ENCODE data around the gene MMP27. TPM values are rescaled to one million over a fixed set of nuclear protein-coding genes. Genes with fewer than 3 reads are reported as not detected.

The MMP27 gene
- polyA plus RNA-seq, 4 donors: not detected

Other genes with a start within 250 kb of the MMP27 start
- gene MMP7, start 175.0 kb downstream of the MMP27 start, polyA plus RNA-seq (ENCODE audit: insufficient read length in 4 of 4): 10 to 100 TPM; 19.8 to 32.3 (median 24.8) TPM
- gene MMP20, start 80.4 kb downstream of the MMP27 start, polyA plus RNA-seq (ENCODE audit: insufficient read length in 4 of 4): not detected
- under 1 TPM in 3 of 4 donors, not detected in 1; 0.05 to 0.07 (median 0.06) TPM for gene MMP8, start 19.2 kb upstream of the MMP27 start, polyA plus RNA-seq (ENCODE audit: insufficient read length in 4 of 4)
- under 1 TPM in 2 of 4 donors, not detected in 2; 0.11 to 0.30 TPM for gene MMP10, start 74.9 kb upstream of the MMP27 start, polyA plus RNA-seq (ENCODE audit: insufficient read length in 4 of 4)
- under 1 TPM; 0.08 to 0.35 (median 0.22) TPM for gene MMP1, start 92.4 kb upstream of the MMP27 start, polyA plus RNA-seq (ENCODE audit: insufficient read length in 4 of 4)
- gene MMP3, start 137.8 kb upstream of the MMP27 start, polyA plus RNA-seq (ENCODE audit: insufficient read length in 4 of 4): under 1 TPM in 1 of 4 donors, not detected in 3; 0.25 TPM
- gene MMP12, start 169.2 kb upstream of the MMP27 start, polyA plus RNA-seq (ENCODE audit: insufficient read length in 4 of 4): 1 to 10 TPM; 1.8 to 5.1 (median 2.9) TPM
- gene MMP13, start 250.0 kb upstream of the MMP27 start, polyA plus RNA-seq (ENCODE audit: insufficient read length in 4 of 4): under 1 TPM in 1 of 4 donors, not detected in 3; 0.13 TPM

Measured in left renal cortex interstitium (tissue), 4 donors.